Trophoblast cell (in vitro differentiated cells and primary cell): ENCODE results near the gene LRBA.

Source experiments
- DNase-seq, 2 donors: peaks; one replicate each; pipeline ENCODE4 v3.0.0-alpha.2; 2016
- H2AFZ ChIP-seq: 2 replicates; pipeline ENCODE4 v1.6.1; 2013; ENCODE audit warnings: low read length, moderate library complexity, mild to moderate bottlenecking; ENCODE audit not compliant: insufficient read depth, poor library complexity
- H2AK5ac ChIP-seq: 2 replicates; pipeline ENCODE4 v1.6.1; 2013; ENCODE audit warnings: mild to moderate bottlenecking, low read length
- H2BK120ac ChIP-seq: 2 replicates; pipeline ENCODE4 v1.6.1; 2013; ENCODE audit warnings: low read length, mild to moderate bottlenecking, moderate library complexity; ENCODE audit not compliant: insufficient read depth, poor library complexity
- H2BK12ac ChIP-seq: 2 replicates; pipeline ENCODE4 v1.6.1; 2013; ENCODE audit warnings: mild to moderate bottlenecking, low read length, moderate library complexity
- H2BK5ac ChIP-seq: 2 replicates; pipeline ENCODE4 v1.6.1; 2013; ENCODE audit warnings: low read length, low read depth, moderate library complexity, mild to moderate bottlenecking; ENCODE audit not compliant: poor library complexity
- H3K14ac ChIP-seq: 2 replicates; pipeline ENCODE4 v1.6.1; 2013; ENCODE audit warnings: mild to moderate bottlenecking, low read length
- H3K18ac ChIP-seq: 2 replicates; pipeline ENCODE4 v1.6.1; 2013; ENCODE audit warnings: mild to moderate bottlenecking, low read length
- H3K23ac ChIP-seq: 2 replicates; pipeline ENCODE4 v1.6.1; 2013; ENCODE audit warnings: low read length
- H3K27ac ChIP-seq: 2 replicates; pipeline ENCODE4 v1.5.1; 2013; ENCODE audit warnings: low read depth, mild to moderate bottlenecking, inconsistent platforms, low read length, moderate library complexity
- H3K27me3 ChIP-seq: 2 replicates; pipeline ENCODE4 v1.6.1; 2013; ENCODE audit warnings: inconsistent platforms, mild to moderate bottlenecking, low read length, moderate library complexity; ENCODE audit not compliant: insufficient read depth
- H3K36me3 ChIP-seq, 2 experiments: 1 replicate in 1 of 2; 2 replicates in 1 of 2; pipeline ENCODE4 v1.6.1; 2013; ENCODE audit warnings: low read length in 2 of 2, mild to moderate bottlenecking in 2 of 2, moderate library complexity in 1 of 2; ENCODE audit not compliant: insufficient read depth in 2 of 2, control insufficient read depth in 1 of 2
- H3K4ac ChIP-seq: 2 replicates; pipeline ENCODE4 v1.6.1; 2013; ENCODE audit warnings: low read depth, mild to moderate bottlenecking, low read length, moderate library complexity
- H3K4me1 ChIP-seq, 2 experiments: 1 replicate in 1 of 2; 2 replicates in 1 of 2; pipeline ENCODE4 v1.6.1; 2013; ENCODE audit warnings: low read length in 2 of 2, mild to moderate bottlenecking in 2 of 2, moderate library complexity in 1 of 2; ENCODE audit not compliant: insufficient read depth in 2 of 2, control insufficient read depth in 1 of 2
- H3K4me2 ChIP-seq: 2 replicates; pipeline ENCODE4 v1.6.1; 2013; ENCODE audit warnings: inconsistent platforms, mild to moderate bottlenecking, low read length, moderate library complexity
- H3K4me3 ChIP-seq: 2 replicates; pipeline ENCODE4 v1.5.1; 2013; ENCODE audit warnings: mild to moderate bottlenecking, low read depth, low read length, inconsistent platforms
- H3K79me1 ChIP-seq: one replicate; pipeline ENCODE4 v1.6.1; 2013; ENCODE audit warnings: low read length
- H3K79me2 ChIP-seq: 2 replicates; pipeline ENCODE4 v1.6.1; 2013; ENCODE audit warnings: low read length, mild to moderate bottlenecking; ENCODE audit not compliant: control insufficient read depth, insufficient read depth, poor library complexity
- H3K9ac ChIP-seq: 2 replicates; pipeline ENCODE4 v1.6.1; 2013; ENCODE audit warnings: mild to moderate bottlenecking, low read length
- H3K9me3 ChIP-seq: 2 replicates; pipeline ENCODE4 v1.6.1; 2013; ENCODE audit warnings: low read depth, mild to moderate bottlenecking, control low read depth, inconsistent platforms, low read length; ENCODE audit not compliant: insufficient read depth
- H4K12ac ChIP-seq: 2 replicates; pipeline ENCODE4 v1.6.1; 2013; ENCODE audit warnings: low read depth, mild to moderate bottlenecking, low read length, moderate library complexity
- H4K8ac ChIP-seq: 2 replicates; pipeline ENCODE4 v1.6.1; 2013; ENCODE audit warnings: low read depth, mild to moderate bottlenecking, low read length, moderate library complexity
- H4K91ac ChIP-seq: one replicate; pipeline ENCODE4 v1.6.1; 2013; ENCODE audit warnings: low read depth, mild to moderate bottlenecking, low read length, moderate library complexity
- WGBS: extraction: QIAGEN DNeasy Blood & Tissue Kit; methylation state at CpG from one replicate; pipeline ENCODE4 v1.1.7; 2013; ENCODE audit warnings: missing lambda C conversion rate; ENCODE audit not compliant: insufficient read length, insufficient coverage; ENCODE audit errors: extremely low coverage; 5-methylcytosine and 5-hydroxymethylcytosine counted together

LRBA gene

DNA sequence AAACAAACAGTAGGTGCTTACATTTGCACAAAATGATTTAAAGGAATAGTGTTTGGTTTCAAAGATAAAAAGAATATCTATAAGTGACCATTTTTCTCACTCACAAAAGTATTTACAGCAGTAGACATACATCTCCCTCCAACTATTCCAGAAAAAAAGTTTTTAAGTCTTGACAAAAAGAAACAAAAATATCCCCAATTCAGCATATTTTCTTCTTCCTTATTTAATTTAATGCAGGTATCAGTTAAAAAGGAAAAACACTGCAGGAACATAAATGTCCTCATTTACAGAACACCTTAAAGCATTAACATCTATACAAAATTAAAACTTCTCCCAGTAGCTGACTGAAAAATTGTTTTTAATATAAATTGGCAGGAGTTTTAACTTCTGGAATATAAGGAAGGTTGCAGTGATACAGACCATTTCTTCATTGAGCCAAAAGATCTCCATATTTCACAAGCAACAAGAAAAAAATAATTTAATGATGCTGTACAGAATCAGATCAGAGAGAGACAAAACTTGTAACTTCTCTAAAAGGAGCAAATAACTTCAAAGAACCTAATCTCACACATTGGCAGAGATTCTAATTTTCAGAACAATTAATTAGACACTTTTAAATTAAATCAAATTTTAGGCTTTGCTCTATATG lies 428.8 kb downstream of the LRBA start:
- Histone ChIP-seq H3K18ac (no peak overlapping the region), H3K9me3 (no peaks in the 10 kb centered on the region), H4K12ac (no peak overlapping the region), H2AFZ (no peak overlapping the region), H4K91ac (no peak overlapping the region), H3K79me2 (no peaks in the 10 kb centered on the region), H2BK5ac (no peak overlapping the region), H2BK120ac (no peak overlapping the region), H2AK5ac (no peak overlapping the region), H3K9ac (no peak overlapping the region), H3K4me3 (no peak overlapping the region), H3K4me1 (peaks cover 8 to 15% of the 10 kb centered on the region in 2 experiments), H3K4me2 (no peak overlapping the region), H2BK12ac (no peak overlapping the region), H3K4ac (no peak overlapping the region), H3K36me3 (no peaks in the 10 kb centered on the region), H3K27me3 (peaks cover 19% of the 10 kb centered on the region), H3K79me1 (no peaks in the 10 kb centered on the region), H3K14ac (no peak overlapping the region), H4K8ac (no peak overlapping the region), H3K23ac (no peak overlapping the region), H3K27ac (no peak overlapping the region)
- no peak for DNase-seq

- no peak for DNase-seq
- H4K12ac ChIP-seq: no peak overlapping the region
- H2BK120ac ChIP-seq: no peak overlapping the region
- no peak overlapping the region for H2BK5ac ChIP-seq
- H3K9me3 ChIP-seq: no peaks in the 10 kb centered on the region
- no peak overlapping the region for H3K4ac ChIP-seq
- no peak overlapping the region for H2BK12ac ChIP-seq
- peaks cover 19% of the 10 kb centered on the region for H3K27me3 ChIP-seq
- no peak overlapping the region for H3K18ac ChIP-seq
- H4K8ac ChIP-seq: no peak overlapping the region
- H3K79me2 ChIP-seq: no peaks in the 10 kb centered on the region
- H3K79me1 ChIP-seq: no peaks in the 10 kb centered on the region
- H3K23ac ChIP-seq: no peak overlapping the region
- WGBS: no CpG with 5 or more reads among the region's 1 CpG
- no peak overlapping the region for H3K4me2 ChIP-seq
- no peak overlapping the region for H2AFZ ChIP-seq
- H3K36me3 ChIP-seq: no peaks in the 10 kb centered on the region
- no peak overlapping the region for H3K9ac ChIP-seq
- no peak overlapping the region for H2AK5ac ChIP-seq
- no peak overlapping the region for H3K27ac ChIP-seq
- no peak overlapping the region for H3K4me3 ChIP-seq
- H4K91ac ChIP-seq: no peak overlapping the region
- peaks cover 8 to 15% of the 10 kb centered on the region in 2 experiments for H3K4me1 ChIP-seq
- no peak overlapping the region for H3K14ac ChIP-seq
Observed at GRCh38 chr4:150585611-150586010, 429.5 kb downstream of the LRBA start.

GRCh38 chr4:150584111-150584915 lies 430.8 kb downstream of the LRBA start:
- Histone ChIP-seq H3K18ac (no peak overlapping the region), H3K4ac (no peak overlapping the region), H3K9me3 (no peaks in the 10 kb centered on the region), H3K27ac (no peak overlapping the region), H4K91ac (no peak overlapping the region), H3K4me1 (peaks cover 8 to 17% of the 10 kb centered on the region in 2 experiments), H3K4me3 (no peak overlapping the region), H4K8ac (no peak overlapping the region), H3K23ac (no peak overlapping the region), H3K79me2 (no peaks in the 10 kb centered on the region), H2AK5ac (no peak overlapping the region), H3K14ac (no peak overlapping the region), H4K12ac (no peak overlapping the region), H3K27me3 (peaks cover 19% of the 10 kb centered on the region), H3K79me1 (no peaks in the 10 kb centered on the region), H3K9ac (no peak overlapping the region), H3K4me2 (peak overlapping the region; percentile 82), H2AFZ (no peak overlapping the region), H2BK5ac (no peak overlapping the region), H2BK120ac (no peak overlapping the region), H3K36me3 (no peaks in the 10 kb centered on the region), H2BK12ac (no peak overlapping the region)
- no peak for DNase-seq
- WGBS: no CpG with 5 or more reads among the region's 11 CpGs

DNA sequence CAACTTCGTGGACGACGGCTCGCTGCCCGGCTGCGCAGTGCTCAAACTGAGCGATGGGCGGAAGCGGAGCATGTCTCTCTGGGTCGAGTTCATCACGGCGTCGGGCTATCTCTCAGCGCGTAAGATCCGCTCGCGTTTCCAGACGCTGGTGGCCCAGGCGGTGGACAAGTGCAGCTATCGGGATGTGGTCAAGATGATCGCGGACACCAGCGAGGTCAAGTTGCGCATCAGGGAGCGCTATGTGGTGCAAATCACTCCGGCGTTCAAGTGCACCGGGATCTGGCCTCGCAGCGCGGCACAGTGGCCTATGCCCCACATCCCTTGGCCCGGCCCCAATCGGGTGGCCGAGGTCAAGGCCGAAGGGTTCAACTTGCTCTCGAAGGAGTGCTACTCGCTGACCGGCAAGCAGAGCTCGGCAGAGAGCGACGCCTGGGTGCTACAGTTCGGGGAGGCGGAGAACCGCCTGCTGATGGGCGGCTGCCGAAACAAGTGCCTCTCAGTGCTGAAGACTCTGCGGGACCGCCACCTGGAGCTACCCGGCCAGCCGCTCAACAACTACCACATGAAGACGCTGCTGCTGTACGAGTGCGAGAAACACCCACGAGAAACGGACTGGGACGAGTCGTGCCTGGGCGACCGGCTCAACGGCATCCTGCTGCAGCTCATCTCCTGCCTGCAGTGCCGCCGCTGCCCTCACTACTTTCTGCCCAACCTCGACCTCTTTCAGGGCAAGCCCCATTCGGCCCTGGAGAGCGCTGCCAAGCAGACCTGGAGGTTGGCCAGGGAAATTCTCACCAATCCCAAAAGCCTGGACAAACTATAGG lies 431.6 kb downstream of the LRBA start:
- Histone ChIP-seq H3K18ac (no peak overlapping the region), H2AFZ (no peak overlapping the region), H4K12ac (no peak overlapping the region), H3K4me2 (peak overlapping the region; percentile 82), H2AK5ac (no peak overlapping the region), H2BK120ac (no peak overlapping the region), H3K23ac (no peak overlapping the region), H3K4me1 (peaks cover 8 to 17% of the 10 kb centered on the region in 2 experiments), H3K79me1 (no peaks in the 10 kb centered on the region), H3K4me3 (peak overlapping the region; percentile 52), H3K4ac (no peak overlapping the region), H3K14ac (no peak overlapping the region), H4K8ac (no peak overlapping the region), H2BK5ac (no peak overlapping the region), H3K9me3 (no peaks in the 10 kb centered on the region), H4K91ac (no peak overlapping the region), H3K79me2 (no peaks in the 10 kb centered on the region), H3K27me3 (peaks cover 19% of the 10 kb centered on the region), H3K36me3 (no peaks in the 10 kb centered on the region), H2BK12ac (no peak overlapping the region), H3K9ac (no peak overlapping the region), H3K27ac (no peak overlapping the region)
- no peak for DNase-seq
- WGBS: no CpG with 5 or more reads among the region's 66 CpGs
